ENCODE results near the gene ARFRP1. TPM values are rescaled to one million over a fixed set of nuclear protein-coding genes. Genes with fewer than 3 reads are reported as not detected.

The ARFRP1 gene
- polyA plus RNA-seq, 3 donors, result 18.2 to 31.1 (median 20.7) TPM

- peaks cover 35 to 47% of the 10 kb centered on the region in 2 donors for H3K4me1 ChIP-seq (ENCODE audit: control insufficient read depth in 1 of 2, insufficient read depth in 2 of 2, low read length in 2 of 2)
- H3K9ac ChIP-seq (ENCODE audit: insufficient read depth, low read length, poor library complexity, severe bottlenecking), result no peak overlapping the region
- H3K27me3 Mint-ChIP-seq (ENCODE audit: low read depth in 3 of 3), result peaks cover 17 to 37% (median 25%) of the 10 kb centered on the region in 3 donors
- no peak overlapping the region for H3K27ac Mint-ChIP-seq
- H3K27me3 ChIP-seq (ENCODE audit: control insufficient read depth in 2 of 2, insufficient read depth in 2 of 2, low read length in 2 of 2), result peaks cover 8 to 26% of the 10 kb centered on the region in 2 donors
- H3K27ac ChIP-seq (ENCODE audit: low read depth in 1 of 2, low read length in 2 of 2), result no peak overlapping the region
- peaks cover 0 to 30% of the 10 kb centered on the region in 2 donors for H3K36me3 Mint-ChIP-seq
- peak overlapping the region; percentile 91 for H3K4me2 ChIP-seq (replicated peaks; ENCODE audit: extremely low read depth, low read length, poor library complexity, severe bottlenecking)
- 0% methylated on average over 15 of the region's 26 CpGs for WGBS (ENCODE audit: insufficient coverage)
- no peak for DNase-seq
- peaks cover 0 to 4% (median 0%) of the 10 kb centered on the region in 7 donors for H3K9me3 Mint-ChIP-seq
- H3K36me3 ChIP-seq (replicated peaks in 1 of 2; ENCODE audit: control insufficient read depth in 1 of 2, insufficient read depth in 2 of 2, low read length in 2 of 2), result peaks cover 31 to 37% of the 10 kb centered on the region in 2 donors
- peaks cover 67% of the 10 kb centered on the region for H4K20me1 ChIP-seq (ENCODE audit: insufficient read depth, low read length)
- H3K4me3 Mint-ChIP-seq, result peak overlapping the region in 1 of 2 donors; percentile 63
- H2AFZ ChIP-seq (ENCODE audit: insufficient read depth, low read depth, low read length, poor library complexity, severe bottlenecking), result no peak overlapping the region
- no peak for TF ChIP-seq CTCF (IDR thresholded peaks at IDR 0.05)
- H3K4me3 ChIP-seq (replicated peaks in 1 of 3; ENCODE audit: low read depth in 2 of 3, low read length in 3 of 3), result peak overlapping the region in 1 of 3 experiments; percentile 14
- peaks cover 7% of the 10 kb centered on the region for H3K79me2 ChIP-seq (ENCODE audit: insufficient read depth, low read length)
- H3K9me3 ChIP-seq (replicated peaks in 1 of 2; ENCODE audit: control insufficient read depth in 1 of 2, insufficient read depth in 1 of 2, low read length in 2 of 2), result no peaks in the 10 kb centered on the region
- peaks cover 21% of the 10 kb centered on the region for H3K4me1 Mint-ChIP-seq
- intact Hi-C loops (cut with micrococcal nuclease), result loop anchor here (5.0 kb wide), 2 partner anchors 95 to 165 kb away; partner anchors contain the start of gene HELZ2 (in 1 of the 2)
Measured at GRCh38 chr20:63737695-63737944, 29.8 kb upstream of the ARFRP1 start.

GRCh38 chr20:63736893-63737694, 29.3 kb upstream of the ARFRP1 start:
- H3K79me2 ChIP-seq (ENCODE audit: insufficient read depth, low read length), result peaks cover 9% of the 10 kb centered on the region
- peaks cover 35 to 47% of the 10 kb centered on the region in 2 donors for H3K4me1 ChIP-seq (ENCODE audit: control insufficient read depth in 1 of 2, insufficient read depth in 2 of 2, low read length in 2 of 2)
- intact Hi-C loops (cut with micrococcal nuclease), result loop anchor here (5.0 kb wide), 2 partner anchors 95 to 165 kb away; partner anchors contain the start of gene HELZ2 (in 1 of the 2)
- peaks cover 8 to 26% of the 10 kb centered on the region in 2 donors for H3K27me3 ChIP-seq (ENCODE audit: control insufficient read depth in 2 of 2, insufficient read depth in 2 of 2, low read length in 2 of 2)
- Mint-ChIP-seq H3K9me3 (peaks cover 0 to 4% (median 0%) of the 10 kb centered on the region in 7 donors), H3K36me3 (peaks cover 0 to 30% of the 10 kb centered on the region in 2 donors), H3K4me3 (peak overlapping the region; percentile 34 to 63), H3K27ac (no peak overlapping the region), H3K27me3 (ENCODE audit: low read depth in 3 of 3) (peaks cover 17 to 37% (median 25%) of the 10 kb centered on the region in 3 donors), H3K4me1 (peaks cover 21% of the 10 kb centered on the region)
- no peak for DNase-seq
- no peak for TF ChIP-seq CTCF (IDR thresholded peaks at IDR 0.05)
- WGBS (ENCODE audit: insufficient coverage), result 20% methylated on average over 30 of the region's 30 CpGs
- H4K20me1 ChIP-seq (ENCODE audit: insufficient read depth, low read length), result peaks cover 72% of the 10 kb centered on the region
- H2AFZ ChIP-seq (ENCODE audit: insufficient read depth, low read depth, low read length, poor library complexity, severe bottlenecking), result no peak overlapping the region
- no peak overlapping the region for H3K27ac ChIP-seq (ENCODE audit: low read depth in 1 of 2, low read length in 2 of 2)
- no peak overlapping the region for H3K4me3 ChIP-seq (replicated peaks in 1 of 3; ENCODE audit: low read depth in 2 of 3, low read length in 3 of 3)
- no peak overlapping the region for H3K9ac ChIP-seq (ENCODE audit: insufficient read depth, low read length, poor library complexity, severe bottlenecking)
- no peaks in the 10 kb centered on the region for H3K9me3 ChIP-seq (replicated peaks in 1 of 2; ENCODE audit: control insufficient read depth in 1 of 2, insufficient read depth in 1 of 2, low read length in 2 of 2)
- H3K4me2 ChIP-seq (replicated peaks; ENCODE audit: extremely low read depth, low read length, poor library complexity, severe bottlenecking), result peak overlapping the region; percentile 91
- peaks cover 31 to 42% of the 10 kb centered on the region in 2 donors for H3K36me3 ChIP-seq (replicated peaks in 1 of 2; ENCODE audit: control insufficient read depth in 1 of 2, insufficient read depth in 2 of 2, low read length in 2 of 2)

Measured in CD14-positive monocyte (primary cell).